ENCODE data around the gene COL16A1.

DNA sequence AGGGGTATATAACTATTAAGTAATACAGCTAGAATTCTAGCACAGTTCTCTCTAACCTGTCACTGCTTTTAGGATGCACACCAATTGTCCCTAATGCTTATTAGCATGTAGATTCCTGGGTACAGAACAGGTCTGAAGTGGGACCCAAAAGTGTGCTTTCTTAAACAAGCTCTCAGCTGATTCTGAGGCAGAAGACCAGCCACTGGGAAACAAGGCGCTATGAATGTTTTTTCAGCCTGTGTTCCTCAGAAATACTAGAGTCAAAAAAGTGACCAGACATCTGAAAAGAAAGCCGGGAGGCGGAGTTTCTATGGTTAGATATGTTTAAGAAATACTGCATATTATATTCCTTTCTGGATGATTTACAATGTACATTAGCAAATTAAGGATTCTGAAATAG, 60.9 kb downstream of the COL16A1 start:
- TF ChIP-seq POLR2AphosphoS5 (IDR thresholded peaks at IDR 0.05; ENCODE audit: low read depth, low read length): no peak
- TF ChIP-seq, protein P1, sequence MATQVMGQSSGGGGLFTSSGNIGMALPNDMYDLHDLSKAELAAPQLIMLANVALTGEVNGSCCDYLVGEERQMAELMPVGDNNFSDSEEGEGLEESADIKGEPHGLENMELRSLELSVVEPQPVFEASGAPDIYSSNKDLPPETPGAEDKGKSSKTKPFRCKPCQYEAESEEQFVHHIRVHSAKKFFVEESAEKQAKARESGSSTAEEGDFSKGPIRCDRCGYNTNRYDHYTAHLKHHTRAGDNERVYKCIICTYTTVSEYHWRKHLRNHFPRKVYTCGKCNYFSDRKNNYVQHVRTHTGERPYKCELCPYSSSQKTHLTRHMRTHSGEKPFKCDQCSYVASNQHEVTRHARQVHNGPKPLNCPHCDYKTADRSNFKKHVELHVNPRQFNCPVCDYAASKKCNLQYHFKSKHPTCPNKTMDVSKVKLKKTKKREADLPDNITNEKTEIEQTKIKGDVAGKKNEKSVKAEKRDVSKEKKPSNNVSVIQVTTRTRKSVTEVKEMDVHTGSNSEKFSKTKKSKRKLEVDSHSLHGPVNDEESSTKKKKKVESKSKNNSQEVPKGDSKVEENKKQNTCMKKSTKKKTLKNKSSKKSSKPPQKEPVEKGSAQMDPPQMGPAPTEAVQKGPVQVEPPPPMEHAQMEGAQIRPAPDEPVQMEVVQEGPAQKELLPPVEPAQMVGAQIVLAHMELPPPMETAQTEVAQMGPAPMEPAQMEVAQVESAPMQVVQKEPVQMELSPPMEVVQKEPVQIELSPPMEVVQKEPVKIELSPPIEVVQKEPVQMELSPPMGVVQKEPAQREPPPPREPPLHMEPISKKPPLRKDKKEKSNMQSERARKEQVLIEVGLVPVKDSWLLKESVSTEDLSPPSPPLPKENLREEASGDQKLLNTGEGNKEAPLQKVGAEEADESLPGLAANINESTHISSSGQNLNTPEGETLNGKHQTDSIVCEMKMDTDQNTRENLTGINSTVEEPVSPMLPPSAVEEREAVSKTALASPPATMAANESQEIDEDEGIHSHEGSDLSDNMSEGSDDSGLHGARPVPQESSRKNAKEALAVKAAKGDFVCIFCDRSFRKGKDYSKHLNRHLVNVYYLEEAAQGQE (IDR thresholded peaks at IDR 0.05; ENCODE audit: insufficient read depth in 1 of 2, low read depth in 2 of 2, low read length in 2 of 2): no peak
